Nephron progenitor cell (in vitro differentiated cells): ENCODE data around the gene PAX2.
A peak's percentile ranks its signal among the peaks of the same experiment; 100 is the strongest.

Experiments used
- DNase-seq: peaks from one replicate; pipeline ENCODE4 v3.0.0; 2021
- H3K27ac Mint-ChIP-seq: 2 replicates; pipeline ENCODE4 v1.8.0; 2021; ENCODE audit warnings: mild to moderate bottlenecking, moderate library complexity, mixed read lengths
- H3K27me3 Mint-ChIP-seq: 2 replicates; pipeline ENCODE4 v1.8.0; 2021; ENCODE audit warnings: mild to moderate bottlenecking, low read depth, mixed read lengths; ENCODE audit not compliant: poor library complexity
- H3K36me3 Mint-ChIP-seq: 2 replicates; pipeline ENCODE4 v1.8.0; 2021; ENCODE audit warnings: low read depth, mixed read lengths
- H3K4me1 Mint-ChIP-seq: 2 replicates; pipeline ENCODE4 v1.8.0; 2021; ENCODE audit warnings: mixed read lengths
- H3K4me3 Mint-ChIP-seq: 2 replicates; pipeline ENCODE4 v1.8.0; 2021; ENCODE audit warnings: mild to moderate bottlenecking, moderate library complexity, mixed read lengths
- H3K9me3 Mint-ChIP-seq: 2 replicates; pipeline ENCODE4 v1.8.0; 2021; ENCODE audit warnings: mild to moderate bottlenecking, moderate library complexity, mixed read lengths
- TF ChIP-seq, protein P1 (sequence below): fragments of 200-600 bp; sonication (generic); IDR thresholded peaks from 2 replicates; pipeline ENCODE4 v1.5.0; 2021; ENCODE audit warnings: antibody characterized with exemption

PAX2 gene

DNA sequence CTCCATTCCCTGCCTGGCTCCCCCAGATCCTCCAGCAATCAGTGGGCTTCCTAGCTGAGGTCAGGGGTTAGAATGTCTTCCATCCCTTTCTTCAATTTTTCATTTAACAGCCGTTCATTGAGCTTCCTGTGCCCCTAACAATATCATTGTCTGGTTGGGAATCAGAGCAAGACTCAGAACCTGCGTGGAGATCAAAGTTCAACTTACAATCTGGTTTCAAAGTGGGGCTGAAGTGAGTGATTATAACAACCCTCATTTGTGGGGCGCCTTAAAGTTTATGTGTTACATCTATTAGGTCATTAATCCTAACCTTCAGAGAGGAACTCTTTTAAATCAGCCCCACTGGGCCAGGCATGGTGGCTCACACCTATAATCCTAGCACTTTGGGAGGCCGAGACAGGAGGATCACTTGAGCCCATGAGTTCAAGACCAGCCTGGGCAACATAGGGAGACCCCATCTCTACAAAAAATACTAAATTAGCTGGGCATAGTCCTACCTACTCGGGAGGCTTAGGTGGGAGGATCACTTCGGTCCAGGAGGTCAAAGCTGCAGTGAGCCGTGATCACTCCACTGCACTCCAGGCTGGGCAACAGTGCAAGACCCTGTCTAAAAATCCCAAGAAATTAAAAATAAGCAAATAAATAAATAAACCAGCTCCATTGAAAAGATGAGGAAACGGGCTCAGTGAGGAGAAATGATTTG is 122.0 kb downstream of the PAX2 start:
- H3K27ac Mint-ChIP-seq = peak overlapping the region; percentile 37
- H3K4me3 Mint-ChIP-seq = peak overlapping the region; percentile 44
- peaks cover 88% of the 10 kb centered on the region for H3K4me1 Mint-ChIP-seq
- H3K9me3 Mint-ChIP-seq = no peaks in the 10 kb centered on the region
- no peak for DNase-seq
- no peaks in the 10 kb centered on the region for H3K36me3 Mint-ChIP-seq
- peaks cover 27% of the 10 kb centered on the region for H3K27me3 Mint-ChIP-seq
- TF ChIP-seq, protein P1, sequence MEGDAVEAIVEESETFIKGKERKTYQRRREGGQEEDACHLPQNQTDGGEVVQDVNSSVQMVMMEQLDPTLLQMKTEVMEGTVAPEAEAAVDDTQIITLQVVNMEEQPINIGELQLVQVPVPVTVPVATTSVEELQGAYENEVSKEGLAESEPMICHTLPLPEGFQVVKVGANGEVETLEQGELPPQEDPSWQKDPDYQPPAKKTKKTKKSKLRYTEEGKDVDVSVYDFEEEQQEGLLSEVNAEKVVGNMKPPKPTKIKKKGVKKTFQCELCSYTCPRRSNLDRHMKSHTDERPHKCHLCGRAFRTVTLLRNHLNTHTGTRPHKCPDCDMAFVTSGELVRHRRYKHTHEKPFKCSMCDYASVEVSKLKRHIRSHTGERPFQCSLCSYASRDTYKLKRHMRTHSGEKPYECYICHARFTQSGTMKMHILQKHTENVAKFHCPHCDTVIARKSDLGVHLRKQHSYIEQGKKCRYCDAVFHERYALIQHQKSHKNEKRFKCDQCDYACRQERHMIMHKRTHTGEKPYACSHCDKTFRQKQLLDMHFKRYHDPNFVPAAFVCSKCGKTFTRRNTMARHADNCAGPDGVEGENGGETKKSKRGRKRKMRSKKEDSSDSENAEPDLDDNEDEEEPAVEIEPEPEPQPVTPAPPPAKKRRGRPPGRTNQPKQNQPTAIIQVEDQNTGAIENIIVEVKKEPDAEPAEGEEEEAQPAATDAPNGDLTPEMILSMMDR = no peak

DNA sequence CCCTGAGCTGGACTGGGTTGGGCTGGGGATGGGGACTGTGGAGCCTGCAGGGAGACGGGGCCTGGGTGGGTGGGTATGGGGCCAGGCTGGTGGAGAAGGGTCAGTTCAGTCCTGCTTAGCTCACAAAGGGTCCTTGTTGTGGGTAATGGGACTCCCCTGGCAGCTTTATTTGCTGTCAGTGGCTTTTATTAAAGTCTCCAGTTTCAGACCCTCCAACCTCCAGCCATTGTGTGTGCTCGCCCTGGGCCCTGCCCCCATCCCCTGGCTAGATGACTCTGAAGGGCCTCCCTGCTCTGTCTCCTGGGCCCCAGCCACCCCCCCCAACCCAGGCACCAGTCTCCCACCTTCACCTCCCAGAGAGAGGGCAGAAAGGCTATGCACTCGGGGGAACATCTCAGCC is 123.0 kb downstream of the PAX2 start:
- TF ChIP-seq, protein P1 = no peak

DNA sequence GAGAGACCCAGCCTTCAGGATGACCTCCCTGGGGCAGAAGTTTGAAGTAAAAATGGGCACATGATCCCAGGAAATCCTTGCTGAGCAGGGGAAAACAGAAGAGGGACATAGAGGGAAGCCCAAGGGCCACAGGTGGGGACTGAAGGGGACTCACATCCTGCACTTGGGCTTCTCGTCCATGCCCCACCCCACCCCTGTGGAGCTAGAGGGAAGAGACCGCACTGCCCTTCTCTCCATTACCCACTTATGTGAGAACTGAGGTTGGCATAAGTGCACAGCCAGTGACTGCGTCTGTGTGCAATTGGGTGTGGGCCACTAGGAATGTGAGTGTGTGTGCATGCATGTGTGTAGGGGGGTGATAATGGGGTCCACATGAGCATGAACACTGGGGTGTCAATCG is 124.0 kb downstream of the PAX2 start:
- no peak overlapping the region for H3K27ac Mint-ChIP-seq
- no peaks in the 10 kb centered on the region for H3K9me3 Mint-ChIP-seq
- H3K27me3 Mint-ChIP-seq = peaks cover 17% of the 10 kb centered on the region
- H3K4me3 Mint-ChIP-seq = no peak overlapping the region
- H3K36me3 Mint-ChIP-seq = no peaks in the 10 kb centered on the region
- no peak for DNase-seq
- TF ChIP-seq, protein P1 = no peak
- H3K4me1 Mint-ChIP-seq = peaks cover 97% of the 10 kb centered on the region

More for the DNA sequence above, 123.0 kb downstream of the PAX2 start:
- Mint-ChIP-seq H3K9me3 (no peaks in the 10 kb centered on the region), H3K27me3 (peaks cover 22% of the 10 kb centered on the region), H3K4me1 (peaks cover 94% of the 10 kb centered on the region), H3K4me3 (peak overlapping the region; percentile 19), H3K36me3 (no peaks in the 10 kb centered on the region), H3K27ac (no peak overlapping the region)
- DNase-seq = no peak

DNA sequence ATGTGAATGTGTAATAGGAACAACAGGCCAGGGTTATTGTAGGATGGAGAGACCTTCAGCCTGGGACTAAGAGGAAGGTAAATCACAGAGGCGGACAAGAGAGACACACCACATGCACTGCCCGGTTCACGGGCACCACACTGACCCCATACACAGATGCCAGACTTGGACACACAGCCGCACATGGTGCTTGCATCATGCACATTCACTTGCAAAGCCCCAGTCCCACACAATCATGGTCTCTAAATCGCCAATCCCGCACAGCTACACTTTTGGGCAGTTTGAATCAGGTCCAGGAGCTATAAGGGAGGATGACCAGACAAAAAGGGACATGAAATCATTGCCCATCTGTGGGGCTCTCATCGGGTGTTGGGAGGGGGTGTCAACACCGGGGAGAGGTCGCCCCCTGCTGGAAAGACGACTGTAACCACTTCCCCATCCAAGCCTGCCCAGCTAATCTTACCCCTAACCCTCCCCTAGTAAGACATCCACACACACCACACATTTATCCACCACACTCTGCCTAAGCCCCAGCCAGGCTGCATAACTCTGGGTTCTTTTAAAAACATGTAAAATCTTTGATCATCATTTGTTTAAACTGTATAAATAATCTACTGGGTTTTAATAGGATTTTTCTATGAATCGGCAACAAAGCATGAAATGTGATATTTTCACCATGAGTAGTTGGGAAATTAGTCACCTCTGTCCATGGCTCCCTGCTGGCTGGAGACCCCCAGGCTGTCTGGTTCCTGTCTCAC is 126.8 kb downstream of the PAX2 start:
- Mint-ChIP-seq H3K36me3 (no peaks in the 10 kb centered on the region), H3K4me3 (no peak overlapping the region), H3K9me3 (no peaks in the 10 kb centered on the region), H3K4me1 (peaks cover 98% of the 10 kb centered on the region), H3K27ac (no peak overlapping the region), H3K27me3 (peaks cover 9% of the 10 kb centered on the region)
- peak; percentile 89 for DNase-seq
- TF ChIP-seq, protein P1 = peak; percentile 78

DNA sequence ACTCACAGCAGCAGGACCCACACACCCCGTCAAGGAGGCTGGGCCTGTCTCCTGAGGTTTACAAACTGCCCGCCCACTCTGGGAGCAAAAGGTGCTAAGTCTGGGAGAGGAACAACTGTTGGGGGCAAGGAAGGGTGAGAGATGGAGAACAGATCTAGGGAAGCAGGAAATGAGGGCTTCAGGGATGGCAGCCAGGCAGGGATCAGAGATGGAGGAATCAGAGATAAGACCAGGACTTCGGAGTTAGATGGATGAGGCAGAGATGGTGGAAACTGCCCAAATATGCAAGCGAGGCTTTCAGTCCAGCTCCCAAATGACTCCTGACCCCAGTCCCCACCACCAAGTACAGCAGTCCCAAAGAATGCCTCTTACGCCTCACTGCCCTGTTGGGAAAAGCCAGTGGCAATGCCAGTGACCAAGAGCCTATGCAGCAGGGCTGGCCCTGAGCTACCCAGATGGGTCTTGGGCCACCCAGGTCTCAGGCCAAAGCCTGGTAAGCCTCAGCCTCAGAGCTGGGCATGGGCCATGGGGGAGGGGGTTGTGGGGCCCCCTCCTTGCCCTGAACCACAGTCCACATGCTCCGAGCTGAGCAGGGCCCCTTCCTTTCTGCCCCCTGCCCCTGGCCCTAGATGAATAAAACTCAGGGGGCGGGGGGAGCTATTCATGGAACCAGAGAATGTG is 127.9 kb downstream of the PAX2 start:
- TF ChIP-seq, protein P1 = no peak
- no peak for DNase-seq
- Mint-ChIP-seq H3K9me3 (no peaks in the 10 kb centered on the region), H3K27ac (no peak overlapping the region), H3K4me3 (no peak overlapping the region), H3K4me1 (peaks cover 98% of the 10 kb centered on the region), H3K27me3 (peaks cover 7% of the 10 kb centered on the region), H3K36me3 (no peaks in the 10 kb centered on the region)
